Stimulated activated CD8-positive, alpha-beta memory T cell treated with anti-CD3 and anti-CD28 coated beads, Interleukin-12 subunit alpha, Interleukin-12 subunit beta, amount 100 ng/mL, for 24 hours (primary cell): ENCODE measurements around the gene FOXK2.

Source experiments
- DNase-seq: peaks from one replicate; pipeline ENCODE4 v3.0.0-alpha.2; 2020; ENCODE audit errors: extremely low read depth

The FOXK2 gene

DNA sequence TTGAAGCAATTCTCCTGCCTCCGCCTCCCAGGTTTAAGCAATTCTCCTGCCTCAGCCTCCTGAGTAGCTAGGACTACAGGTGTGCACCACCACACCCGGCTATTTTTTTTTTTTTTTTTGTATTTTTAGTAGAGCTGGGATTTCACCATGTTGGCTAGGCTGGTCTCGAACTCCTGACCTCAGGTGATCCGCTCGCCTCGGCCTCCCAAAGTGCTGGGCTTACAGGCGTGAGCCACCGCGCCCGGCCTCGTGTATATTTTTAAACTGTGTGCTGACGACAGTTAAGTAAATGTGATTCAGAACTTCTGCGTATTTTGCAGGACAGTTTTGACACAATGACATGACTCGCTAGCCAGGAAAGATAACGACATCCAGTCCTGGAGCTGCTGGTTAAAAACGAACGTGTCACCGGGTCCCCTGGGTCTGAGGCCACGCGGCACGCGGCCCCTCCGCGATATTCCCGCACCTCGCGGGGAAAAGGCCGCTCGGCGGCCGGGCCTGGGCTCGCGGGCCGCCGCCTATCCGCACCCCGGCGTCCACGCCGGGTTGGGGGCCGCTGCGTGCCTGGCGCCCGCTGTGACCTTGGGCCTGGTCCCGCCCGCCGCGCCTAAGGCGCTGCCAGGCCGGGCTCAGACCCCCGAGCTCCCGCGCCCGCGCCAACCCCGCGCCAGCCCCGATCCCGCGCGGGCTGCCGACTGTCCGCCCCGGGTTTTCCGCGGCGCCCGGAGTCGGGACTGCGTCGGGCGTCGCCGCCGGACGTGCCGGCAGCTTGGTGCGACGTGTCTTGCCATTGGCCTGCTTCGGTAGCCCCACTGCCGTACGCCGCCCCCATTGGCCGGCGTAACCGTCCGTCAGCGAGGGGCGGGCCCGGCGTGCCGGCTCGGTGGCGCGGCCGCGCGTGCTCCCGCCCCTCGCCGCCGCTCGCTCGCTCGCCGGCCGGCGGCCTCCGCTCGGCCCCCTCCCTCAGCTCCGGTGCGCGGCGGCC lies at the start of gene FOXK2:
Gene FOXK2, plus strand, starts transcription at position 907 of the 985 bp plus-strand sequence. CDS start 157 bp downstream, outside the sequence.
- DNase-seq: peak; percentile 80

GRCh38 chr17:82470065-82470464 lies 49.5 kb upstream of the FOXK2 start:
- no peak for DNase-seq

DNA sequence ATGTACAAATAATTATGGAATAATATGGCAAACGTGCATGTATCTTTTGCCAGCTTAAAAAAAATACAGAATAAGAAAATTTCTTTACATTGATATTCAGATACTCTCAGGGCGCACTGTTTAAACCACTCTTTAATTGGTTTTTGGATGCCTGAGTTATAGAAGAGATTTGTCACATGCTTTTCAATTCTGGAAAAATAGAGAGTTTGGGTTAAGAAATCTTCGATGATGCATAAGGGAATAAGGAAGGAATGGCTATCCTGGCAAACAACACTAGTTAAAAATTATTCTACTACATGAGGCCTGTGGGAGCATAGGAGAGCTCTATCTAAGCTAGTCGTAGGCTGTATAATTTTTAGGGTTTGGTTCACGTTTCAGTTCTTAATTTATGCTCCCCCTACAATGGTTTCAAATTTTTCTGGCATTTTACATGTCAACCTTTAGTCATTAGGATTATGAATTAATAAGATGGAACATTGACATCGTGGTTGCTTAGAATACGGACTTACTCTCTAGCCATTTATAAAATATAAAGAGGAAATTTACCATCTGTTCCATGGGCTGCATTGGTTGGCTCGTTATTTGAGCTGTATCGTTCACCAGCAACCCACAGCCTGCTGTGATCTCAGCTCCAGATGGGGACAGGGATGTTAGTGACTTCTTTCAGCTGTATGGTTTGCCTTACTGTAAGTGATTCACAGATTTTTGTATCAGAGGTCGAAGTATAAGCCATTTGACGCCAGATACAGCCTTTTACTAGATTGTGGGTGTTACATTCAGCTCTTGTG lies 45.1 kb upstream of the FOXK2 start:
- no peak for DNase-seq

DNA sequence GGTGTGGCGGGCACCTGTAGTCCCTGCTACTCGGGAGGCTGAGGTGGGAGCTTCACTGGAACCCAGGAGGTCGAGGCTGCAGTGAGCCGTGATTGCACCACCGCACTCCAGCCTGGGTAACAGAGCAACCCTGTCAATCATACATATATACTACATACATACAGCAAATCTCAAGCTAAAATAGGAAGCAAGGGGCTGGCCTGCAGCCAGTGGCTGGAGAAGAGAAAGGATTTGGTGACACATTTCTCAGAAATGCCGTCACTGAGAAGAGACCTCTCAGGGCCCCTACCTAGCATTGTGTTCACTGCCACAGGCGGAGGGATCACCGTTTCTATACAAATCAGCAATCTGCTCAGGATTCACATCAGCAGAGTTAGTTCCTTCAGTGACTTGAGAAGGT lies 44.1 kb upstream of the FOXK2 start:
- DNase-seq: no peak

DNA sequence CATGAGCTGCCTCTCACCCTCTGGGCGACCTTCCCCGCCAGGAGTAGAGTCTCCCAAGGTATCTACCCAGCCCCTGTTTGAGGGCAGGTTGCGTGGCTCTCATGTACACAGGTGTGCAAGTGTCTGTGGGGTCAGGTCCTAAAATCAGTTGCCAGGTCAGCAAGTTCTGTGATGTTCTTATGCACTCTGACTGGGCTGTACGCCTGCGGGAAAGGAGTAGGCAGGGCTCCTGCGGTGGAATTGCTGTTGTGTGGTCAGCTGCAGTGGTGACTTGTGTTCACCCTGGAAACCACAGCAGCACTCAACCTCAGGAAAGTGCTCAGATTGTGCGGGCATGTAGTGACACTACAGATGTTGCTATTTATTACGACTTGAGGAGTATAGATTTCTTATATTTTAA lies 41.6 kb upstream of the FOXK2 start:
- no peak for DNase-seq

- no peak for DNase-seq
These were observed 39.9 kb upstream of the FOXK2 start for GRCh38 chr17:82479602-82480001.

GRCh38 chr17:82480318-82480717 lies 39.2 kb upstream of the FOXK2 start:
- no peak for DNase-seq

DNA sequence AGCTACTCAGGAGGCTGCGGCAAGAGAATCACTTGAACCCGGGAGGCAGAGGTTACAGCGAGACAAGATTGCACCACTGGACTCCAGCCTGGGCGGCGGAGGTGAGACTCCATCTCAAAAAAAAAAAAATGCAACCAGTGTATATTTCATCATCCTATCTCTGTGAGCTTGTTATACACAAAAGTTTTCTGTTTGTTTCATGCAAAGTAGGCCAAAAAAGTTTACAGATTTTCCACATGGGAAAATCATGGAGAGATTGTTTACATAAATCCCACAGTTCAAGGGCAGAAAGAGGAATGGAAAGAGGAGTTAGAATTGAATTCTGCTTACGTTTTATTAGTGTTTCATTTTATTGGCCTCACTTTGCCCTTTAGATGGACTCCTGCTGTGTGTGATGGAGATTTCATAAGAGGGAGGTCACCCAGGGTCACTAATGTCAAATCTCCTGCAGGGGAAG lies 36.3 kb upstream of the FOXK2 start:
- no peak for DNase-seq

DNA sequence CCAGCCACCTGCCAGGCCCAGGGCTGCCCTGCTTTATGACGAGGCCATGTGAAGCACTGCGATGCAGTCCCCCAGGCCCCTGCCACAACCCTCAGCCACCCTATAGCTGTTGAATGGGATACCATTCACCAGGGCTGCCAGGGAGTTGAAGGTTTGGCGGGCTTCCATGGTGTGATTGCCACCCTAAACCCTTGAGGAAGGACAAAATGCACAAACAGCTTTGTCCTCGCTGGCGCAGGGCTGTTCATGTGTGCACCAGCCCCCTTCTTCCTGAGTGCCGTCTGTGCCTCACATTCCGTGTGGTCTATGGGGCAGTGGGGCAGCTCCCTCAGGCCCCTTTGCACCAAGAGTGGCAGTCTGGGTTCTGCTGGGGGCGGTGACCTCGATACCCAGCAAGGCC lies 35.7 kb upstream of the FOXK2 start:
- DNase-seq: no peak

DNA sequence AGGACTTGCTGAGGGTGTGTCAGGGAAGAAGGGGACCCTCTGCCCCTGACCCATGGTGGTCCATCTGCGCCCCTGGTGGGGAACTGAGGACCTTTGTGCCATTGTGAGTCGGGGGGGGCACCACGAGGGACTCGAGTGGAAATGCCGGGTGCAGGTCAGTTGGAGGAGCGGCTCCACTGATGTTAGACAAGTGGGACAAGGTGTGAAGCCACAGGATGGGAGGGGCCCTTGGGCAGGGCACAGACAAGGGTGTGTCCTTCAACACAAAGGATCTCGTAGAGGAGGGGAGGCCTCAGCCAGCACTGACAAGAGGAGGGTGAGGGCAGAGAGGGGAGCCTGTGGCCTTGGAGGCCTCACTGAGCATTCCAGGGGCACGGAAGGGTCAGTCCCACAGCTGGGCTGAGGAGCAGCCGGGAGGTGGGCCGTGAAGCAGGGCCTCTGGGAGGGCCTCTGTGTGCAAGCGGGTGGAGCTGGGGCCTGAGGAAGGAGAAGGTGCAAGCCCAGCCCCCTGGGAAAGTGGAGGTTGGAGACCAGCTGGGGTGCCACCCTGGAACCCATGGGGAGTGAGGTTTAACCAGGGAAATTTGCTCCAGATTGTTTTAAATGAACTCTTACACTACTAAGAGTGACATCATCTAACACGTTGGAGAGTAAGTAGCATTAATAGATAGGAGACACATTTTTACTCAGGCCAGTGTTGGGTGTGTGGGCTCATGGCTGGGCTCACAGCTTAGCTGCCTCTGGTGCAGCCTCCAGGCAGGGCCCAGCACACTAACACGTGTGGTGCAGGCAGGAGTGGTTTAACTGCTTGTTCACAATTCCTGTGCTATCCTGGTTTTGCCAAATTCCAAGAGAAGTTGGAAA lies 33.1 kb upstream of the FOXK2 start:
- no peak for DNase-seq

- DNase-seq: no peak
These were observed 31.6 kb upstream of the FOXK2 start for GRCh38 chr17:82487910-82488309.

DNA sequence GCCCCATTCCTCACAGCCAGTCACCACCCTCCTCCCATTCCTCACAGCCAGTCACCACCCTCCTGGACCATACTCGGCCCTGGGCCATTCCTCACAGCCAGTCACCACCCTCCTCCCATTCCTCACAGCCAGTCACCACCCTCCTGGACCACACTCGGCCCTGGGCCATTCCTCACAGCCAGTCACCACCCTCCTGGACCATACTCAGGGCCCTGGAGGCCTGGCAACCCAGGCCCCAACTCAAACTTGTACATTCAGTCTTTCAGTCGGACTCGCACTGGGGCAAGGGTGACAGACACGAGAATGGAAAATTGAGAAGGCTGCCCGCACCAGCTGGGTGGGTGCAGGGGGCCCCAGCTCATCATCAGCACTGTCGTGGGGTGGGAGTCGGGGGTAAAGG lies 30.4 kb upstream of the FOXK2 start:
- no peak for DNase-seq

DNA sequence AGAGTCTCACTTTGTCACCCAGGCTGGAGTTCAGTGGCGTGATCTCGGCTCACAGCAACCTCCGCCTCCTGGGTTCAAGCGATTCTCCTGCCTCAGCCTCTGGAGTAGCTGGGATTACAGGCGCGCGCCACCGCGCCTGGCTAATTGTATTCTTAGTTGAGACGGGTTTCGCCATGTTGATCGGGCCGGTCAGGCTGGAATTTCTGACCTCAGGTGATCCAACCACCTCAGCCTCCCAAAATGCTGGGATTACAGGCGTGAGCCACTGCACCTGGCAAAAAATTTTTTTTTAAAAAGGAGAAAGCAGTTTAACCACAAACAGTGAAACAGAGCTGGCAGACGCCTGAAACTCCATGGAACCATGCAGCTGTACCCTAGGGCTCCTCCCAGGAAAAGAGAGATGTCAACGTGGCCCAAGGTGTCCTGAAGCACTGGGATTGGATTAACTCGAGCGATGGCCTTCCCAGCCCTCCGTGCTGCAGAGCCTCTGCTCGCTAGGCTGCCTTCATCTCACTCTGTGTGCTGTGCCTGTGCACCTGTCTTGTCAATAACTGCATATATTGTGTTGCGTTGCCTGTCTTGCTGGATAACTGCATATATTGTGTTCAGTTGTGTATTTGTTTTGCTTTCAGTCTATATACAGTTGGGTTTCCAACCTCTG lies 29.6 kb upstream of the FOXK2 start:
- no peak for DNase-seq

- no peak for DNase-seq
These were observed 28.9 kb upstream of the FOXK2 start for GRCh38 chr17:82490512-82491195.

- no peak for DNase-seq
These were observed 28.4 kb upstream of the FOXK2 start for GRCh38 chr17:82491196-82491530.

GRCh38 chr17:82491533-82491932 lies 28.0 kb upstream of the FOXK2 start:
- no peak for DNase-seq

- no peak for DNase-seq
These were observed 26.8 kb upstream of the FOXK2 start for GRCh38 chr17:82492643-82493225.

DNA sequence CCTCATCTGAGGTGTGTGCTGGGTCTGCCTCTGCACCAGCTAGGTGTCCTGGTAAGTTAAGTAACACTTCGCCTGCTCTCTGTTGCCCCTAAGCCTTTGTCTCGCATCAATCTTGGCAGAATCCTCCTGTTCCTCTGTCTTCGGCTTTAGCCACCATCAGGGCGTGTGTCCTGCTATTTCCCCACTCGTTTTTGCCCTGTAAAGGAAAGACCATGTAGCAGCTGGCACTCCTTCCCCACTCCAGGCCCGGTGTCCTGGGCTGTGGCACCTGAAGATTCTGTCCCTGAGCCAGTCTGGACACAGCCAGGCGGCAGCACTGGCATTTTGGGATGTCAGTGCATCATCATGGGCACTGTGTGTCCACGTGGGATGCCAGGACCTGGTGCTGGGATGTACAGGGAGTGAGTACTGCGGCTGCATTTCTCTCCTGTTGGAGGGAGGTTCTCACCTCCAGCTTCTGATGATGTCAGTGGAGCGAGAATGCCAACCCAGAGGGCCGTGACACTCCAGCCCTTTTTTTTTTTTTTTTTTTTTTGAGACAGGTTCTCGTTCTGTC lies 26.2 kb upstream of the FOXK2 start:
- no peak for DNase-seq

DNA sequence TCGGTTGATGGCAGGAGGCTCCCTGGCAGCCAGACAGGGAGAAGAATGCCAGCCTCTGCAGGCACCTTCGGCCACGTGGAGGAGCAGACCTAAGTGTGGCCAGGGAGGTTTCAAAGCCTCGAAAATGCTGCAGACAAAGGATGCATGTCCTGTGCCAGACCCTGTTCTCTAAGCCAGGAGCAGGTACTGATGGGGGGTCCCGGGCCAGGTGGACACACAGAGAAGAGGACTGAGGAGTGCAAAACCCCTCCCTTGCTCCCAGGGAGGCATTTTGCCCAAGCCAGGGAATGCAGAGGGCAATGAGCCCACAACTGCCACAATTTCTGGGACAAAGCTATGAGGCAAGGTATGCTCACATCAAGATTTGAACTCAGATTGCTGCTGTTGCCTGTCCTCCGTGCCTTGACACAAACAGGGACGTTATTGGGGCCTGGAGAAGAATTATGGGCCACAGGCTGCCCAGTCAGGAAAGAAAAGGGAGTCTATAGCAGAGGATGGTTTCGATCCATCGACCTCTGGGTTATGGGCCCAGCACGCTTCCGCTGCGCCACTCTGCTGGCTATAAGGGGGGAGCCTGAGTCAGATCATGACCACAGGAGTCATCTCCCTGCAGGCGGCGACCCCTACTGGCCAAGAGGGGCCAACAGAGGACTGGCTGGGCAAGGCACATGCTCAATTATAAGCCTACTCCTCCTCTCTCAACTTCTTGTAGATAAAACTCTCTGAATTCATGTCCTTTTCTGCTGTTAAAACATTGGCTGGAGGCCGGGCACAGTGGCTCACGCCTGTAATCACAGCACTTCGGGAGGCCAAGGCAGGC lies 25.1 kb upstream of the FOXK2 start:
- DNase-seq: peak; percentile 58
